Ishikawa (cell line): Measurements from ENCODE around the gene TPM3.

Experiments used
- CEBPB ChIP-seq: IDR thresholded peaks from 2 replicates; pipeline ENCODE4 v1.6.1; 2012
- CREB1 ChIP-seq: IDR thresholded peaks from 2 replicates; pipeline ENCODE4 v1.6.1; 2012; ENCODE audit warnings: low read depth
- EGR1 ChIP-seq: IDR thresholded peaks from 2 replicates; pipeline ENCODE4 v1.6.1; 2012
- EP300 ChIP-seq: IDR thresholded peaks from 2 replicates; pipeline ENCODE4 v1.6.1; 2012; ENCODE audit warnings: borderline replicate concordance
- FOXM1 ChIP-seq: IDR thresholded peaks from 2 replicates; pipeline ENCODE4 v1.6.1; 2012; ENCODE audit warnings: low read depth, borderline replicate concordance
- NFIC ChIP-seq: IDR thresholded peaks from 2 replicates; pipeline ENCODE4 v1.6.1; 2012
- RAD21 ChIP-seq: IDR thresholded peaks from 2 replicates; pipeline ENCODE4 v1.6.1; 2012; ENCODE audit warnings: low read depth
- TAF1 ChIP-seq: IDR thresholded peaks from 2 replicates; pipeline ENCODE4 v1.6.1; 2012; ENCODE audit warnings: low read depth, mild to moderate bottlenecking
- TCF12 ChIP-seq: IDR thresholded peaks from 2 replicates; pipeline ENCODE4 v1.6.1; 2012; ENCODE audit warnings: low read depth
- TEAD4 ChIP-seq: IDR thresholded peaks from 2 replicates; pipeline ENCODE4 v1.6.1; 2012
- YY1 ChIP-seq: IDR thresholded peaks from 2 replicates; pipeline ENCODE4 v1.6.1; 2012; ENCODE audit warnings: low read depth
- ZBTB7A ChIP-seq: IDR thresholded peaks from 2 replicates; pipeline ENCODE4 v1.6.1; 2012; ENCODE audit warnings: low read depth
- TF ChIP-seq, protein P1 (sequence below): IDR thresholded peaks from 2 replicates; pipeline ENCODE4 v1.6.1; 2012
- TF ChIP-seq, protein P2 (sequence below): IDR thresholded peaks from 2 replicates; pipeline ENCODE4 v1.6.1; 2012
- TF ChIP-seq, protein P3 (sequence below): IDR thresholded peaks from 2 replicates; pipeline ENCODE4 v1.6.1; 2012; ENCODE audit warnings: low read depth, mild to moderate bottlenecking

TPM3 gene

DNA sequence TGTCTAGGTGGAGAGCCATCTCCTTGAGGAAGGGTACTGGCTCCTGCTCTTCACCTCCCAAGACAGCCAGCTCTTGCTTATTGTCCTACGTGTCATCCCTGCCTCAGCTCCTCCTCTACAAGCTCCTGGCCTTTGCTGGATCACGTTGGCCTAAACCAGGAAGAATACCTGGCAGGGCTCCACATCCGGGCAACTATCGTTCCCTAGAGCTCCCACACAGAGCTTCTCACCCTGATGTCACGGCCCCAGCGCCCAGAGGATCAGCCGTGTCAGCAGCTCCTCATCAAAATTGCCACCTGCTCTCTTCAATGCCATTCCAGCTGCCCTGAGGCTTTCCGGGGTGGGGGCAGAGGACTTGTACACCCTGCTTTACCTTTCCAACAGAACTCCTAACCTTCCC is 1.9 kb upstream of the TPM3 start:
- TF ChIP-seq EGR1 (no peak), FOXM1 (no peak), CREB1 (no peak), NFIC (no peak), YY1 (no peak), ZBTB7A (no peak), CEBPB (no peak), TEAD4 (no peak), TAF1 (no peak)
- TF ChIP-seq, protein P1, sequence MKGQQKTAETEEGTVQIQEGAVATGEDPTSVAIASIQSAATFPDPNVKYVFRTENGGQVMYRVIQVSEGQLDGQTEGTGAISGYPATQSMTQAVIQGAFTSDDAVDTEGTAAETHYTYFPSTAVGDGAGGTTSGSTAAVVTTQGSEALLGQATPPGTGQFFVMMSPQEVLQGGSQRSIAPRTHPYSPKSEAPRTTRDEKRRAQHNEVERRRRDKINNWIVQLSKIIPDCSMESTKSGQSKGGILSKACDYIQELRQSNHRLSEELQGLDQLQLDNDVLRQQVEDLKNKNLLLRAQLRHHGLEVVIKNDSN: no peak
- TF ChIP-seq, protein P2, sequence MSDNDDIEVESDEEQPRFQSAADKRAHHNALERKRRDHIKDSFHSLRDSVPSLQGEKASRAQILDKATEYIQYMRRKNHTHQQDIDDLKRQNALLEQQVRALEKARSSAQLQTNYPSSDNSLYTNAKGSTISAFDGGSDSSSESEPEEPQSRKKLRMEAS: no peak

DNA sequence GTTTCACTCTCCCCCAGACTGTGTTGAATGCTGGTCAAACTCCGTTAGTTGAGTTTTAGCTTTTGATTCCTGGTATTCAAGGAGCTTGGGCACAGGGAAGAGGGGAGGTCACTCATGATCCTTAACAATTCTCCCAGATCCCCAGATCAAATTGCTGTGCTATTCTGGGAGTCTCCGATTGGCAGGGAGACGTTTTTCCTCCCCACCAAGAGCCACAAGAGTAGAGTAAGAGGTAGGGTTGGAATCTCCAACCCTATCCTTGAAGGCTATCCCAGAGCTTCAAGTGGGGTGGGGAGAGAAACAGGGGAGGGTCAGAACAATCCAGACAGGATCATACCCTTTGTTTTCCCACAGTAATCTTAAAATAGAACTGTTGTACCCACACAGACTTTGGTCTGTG is 576 bp upstream of the TPM3 start:
- TF ChIP-seq, protein P2: no peak
- TF ChIP-seq EP300: no peak
- TF ChIP-seq FOXM1: no peak
- no peak for TF ChIP-seq TCF12
- no peak for TF ChIP-seq RAD21
- no peak for TF ChIP-seq YY1
- TF ChIP-seq TAF1: no peak
- no peak for TF ChIP-seq ZBTB7A

DNA sequence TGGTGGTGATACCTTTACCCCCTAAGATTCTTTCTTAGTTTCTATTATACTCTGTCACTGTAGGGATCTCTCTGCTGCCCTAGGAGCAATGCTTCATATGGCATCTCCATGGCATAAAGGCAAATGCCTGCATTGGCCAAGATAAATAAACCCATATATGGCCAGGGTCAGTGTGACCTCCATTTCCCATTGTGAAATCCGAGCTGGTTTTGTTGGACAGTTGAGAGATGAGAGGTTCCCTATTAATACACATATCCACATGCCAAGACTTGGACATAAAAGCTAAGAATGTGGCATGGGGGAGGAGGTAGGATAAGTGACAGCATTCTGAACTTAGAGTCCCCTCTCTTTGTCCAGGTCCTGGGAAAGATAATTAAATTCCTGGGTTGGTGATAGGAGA is 1.4 kb downstream of the TPM3 start:
- TF ChIP-seq FOXM1: no peak
- peak; percentile 76; the same call in 1 of the 2 replicates for TF ChIP-seq EP300
- no peak for TF ChIP-seq TAF1
- TF ChIP-seq, protein P3, sequence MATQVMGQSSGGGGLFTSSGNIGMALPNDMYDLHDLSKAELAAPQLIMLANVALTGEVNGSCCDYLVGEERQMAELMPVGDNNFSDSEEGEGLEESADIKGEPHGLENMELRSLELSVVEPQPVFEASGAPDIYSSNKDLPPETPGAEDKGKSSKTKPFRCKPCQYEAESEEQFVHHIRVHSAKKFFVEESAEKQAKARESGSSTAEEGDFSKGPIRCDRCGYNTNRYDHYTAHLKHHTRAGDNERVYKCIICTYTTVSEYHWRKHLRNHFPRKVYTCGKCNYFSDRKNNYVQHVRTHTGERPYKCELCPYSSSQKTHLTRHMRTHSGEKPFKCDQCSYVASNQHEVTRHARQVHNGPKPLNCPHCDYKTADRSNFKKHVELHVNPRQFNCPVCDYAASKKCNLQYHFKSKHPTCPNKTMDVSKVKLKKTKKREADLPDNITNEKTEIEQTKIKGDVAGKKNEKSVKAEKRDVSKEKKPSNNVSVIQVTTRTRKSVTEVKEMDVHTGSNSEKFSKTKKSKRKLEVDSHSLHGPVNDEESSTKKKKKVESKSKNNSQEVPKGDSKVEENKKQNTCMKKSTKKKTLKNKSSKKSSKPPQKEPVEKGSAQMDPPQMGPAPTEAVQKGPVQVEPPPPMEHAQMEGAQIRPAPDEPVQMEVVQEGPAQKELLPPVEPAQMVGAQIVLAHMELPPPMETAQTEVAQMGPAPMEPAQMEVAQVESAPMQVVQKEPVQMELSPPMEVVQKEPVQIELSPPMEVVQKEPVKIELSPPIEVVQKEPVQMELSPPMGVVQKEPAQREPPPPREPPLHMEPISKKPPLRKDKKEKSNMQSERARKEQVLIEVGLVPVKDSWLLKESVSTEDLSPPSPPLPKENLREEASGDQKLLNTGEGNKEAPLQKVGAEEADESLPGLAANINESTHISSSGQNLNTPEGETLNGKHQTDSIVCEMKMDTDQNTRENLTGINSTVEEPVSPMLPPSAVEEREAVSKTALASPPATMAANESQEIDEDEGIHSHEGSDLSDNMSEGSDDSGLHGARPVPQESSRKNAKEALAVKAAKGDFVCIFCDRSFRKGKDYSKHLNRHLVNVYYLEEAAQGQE: no peak
- peak; percentile 65; the same call in 1 of the 2 replicates for TF ChIP-seq TCF12
- TF ChIP-seq, protein P1: no peak
- TF ChIP-seq NFIC: peak; percentile 75
- no peak for TF ChIP-seq CREB1
- TF ChIP-seq CEBPB: peak; percentile 86
- TF ChIP-seq YY1: no peak
- no peak for TF ChIP-seq RAD21
- peak; percentile 62; the same call in 1 of the 2 replicates for TF ChIP-seq TEAD4
- no peak for TF ChIP-seq EGR1
- no peak for TF ChIP-seq ZBTB7A
- TF ChIP-seq, protein P2: no peak

DNA sequence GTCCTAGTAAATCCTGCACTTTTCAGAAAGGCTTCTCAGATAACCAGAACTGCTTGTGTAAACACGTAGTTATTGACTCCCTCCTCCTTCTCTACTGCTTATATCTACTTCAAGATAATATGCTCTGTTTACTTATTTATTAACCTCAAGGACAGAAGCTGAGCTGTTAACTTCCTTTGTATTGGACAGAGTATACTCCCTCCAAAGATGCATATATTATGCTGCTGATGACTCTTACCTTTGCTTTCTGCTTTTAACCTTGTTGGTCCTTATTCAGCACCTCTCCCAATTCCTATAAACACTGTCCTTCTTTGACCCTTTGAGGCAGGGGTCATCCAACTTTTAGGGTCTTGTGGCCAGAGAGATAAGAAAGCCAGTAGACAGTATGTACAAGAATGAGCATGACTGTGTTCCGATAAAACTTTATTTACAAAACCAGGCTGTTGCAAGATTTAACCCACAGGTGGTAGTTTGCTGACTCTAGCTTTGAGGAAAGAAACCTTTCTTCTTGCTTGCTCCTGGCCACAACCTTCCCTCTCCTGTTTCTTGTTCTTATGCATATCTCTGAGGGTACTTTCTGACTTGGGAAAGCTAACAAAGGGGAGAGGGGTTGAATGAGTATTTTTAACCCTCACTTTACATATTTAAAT is 4.9 kb downstream of the TPM3 start:
- TF ChIP-seq YY1 (no peak), CEBPB (0 out of 2 replicates have a peak, but pooled peaks have one; percentile 20)

DNA sequence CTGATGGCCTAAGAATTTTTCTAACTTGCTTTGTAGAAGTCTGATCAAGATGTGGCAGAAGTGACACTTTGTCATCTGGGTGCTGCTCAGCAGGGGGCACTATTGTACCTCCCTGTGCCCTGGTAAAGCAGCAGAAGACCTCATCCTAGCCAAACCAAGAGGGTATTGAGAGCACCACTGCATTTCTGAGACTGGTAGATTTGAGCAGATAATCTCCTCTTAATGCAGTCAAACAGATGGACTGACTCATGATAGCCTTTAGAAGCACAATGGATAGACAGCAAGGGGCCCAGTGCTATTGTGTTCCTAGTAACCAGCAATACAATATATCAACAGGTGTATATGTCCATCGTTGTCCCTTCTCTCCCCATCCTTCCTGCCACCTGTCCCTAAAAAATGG is 5.7 kb downstream of the TPM3 start:
- TF ChIP-seq EGR1 (no peak), RAD21 (peak; percentile 85), TCF12 (no peak)

DNA sequence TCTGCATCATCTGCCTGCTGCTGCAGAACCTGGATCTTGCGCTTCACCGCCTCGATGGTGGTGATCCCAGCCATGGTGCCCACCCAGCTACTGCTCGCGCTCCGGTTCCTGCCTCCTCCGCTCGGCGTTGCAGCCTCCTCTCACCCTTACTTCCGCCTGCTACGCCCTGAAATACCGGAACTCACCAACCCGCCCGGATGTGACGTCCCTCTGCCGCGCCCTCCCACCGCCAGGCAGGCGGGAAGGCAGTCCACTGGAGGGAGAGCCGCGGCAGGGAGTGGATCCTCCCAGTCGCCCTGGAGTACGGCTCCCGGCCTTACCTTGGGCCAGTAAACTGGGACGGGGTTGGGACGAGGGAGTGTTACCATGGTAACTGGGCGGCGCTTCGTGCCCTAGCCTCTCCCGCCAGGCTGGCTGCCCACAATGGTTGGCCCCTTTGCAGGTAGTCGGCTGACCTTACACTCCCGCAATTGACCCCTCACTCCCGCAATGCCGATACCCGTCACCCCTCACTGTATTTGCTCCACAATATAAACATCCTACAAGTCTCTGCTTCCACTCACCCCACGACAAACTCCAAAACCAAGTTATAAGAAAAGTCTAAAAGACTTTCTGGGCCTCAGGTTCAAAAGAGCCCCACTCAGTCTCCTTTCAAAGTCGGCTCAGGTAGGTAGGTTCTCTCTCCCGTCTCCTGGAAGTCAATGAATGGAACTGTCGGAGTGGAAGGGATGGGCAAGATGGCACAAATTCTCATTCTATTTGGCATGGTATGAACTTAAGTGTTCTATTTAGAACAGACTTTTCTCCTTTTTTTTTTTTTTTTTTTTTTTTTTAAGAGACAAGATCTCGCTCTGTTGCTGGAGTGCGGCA is 8.6 kb downstream of the TPM3 start:
- TF ChIP-seq TAF1 (peak; percentile 89), NFIC (no peak; the same call in 1 of the 2 replicates), EP300 (no peak), CEBPB (no peak; the same call in 1 of the 2 replicates), FOXM1 (no peak), EGR1 (no peak), TCF12 (0 out of 2 replicates have a peak, but pooled peaks have one; percentile 68), TEAD4 (peak; percentile 66), CREB1 (peak; percentile 88), RAD21 (no peak), ZBTB7A (no peak), YY1 (peak; percentile 60)
- TF ChIP-seq, protein P3: no peak
- TF ChIP-seq, protein P1: 0 out of 2 replicates have a peak, but pooled peaks have one; percentile 35
- TF ChIP-seq, protein P2: peak; percentile 94
